GM18870 (cell line): ENCODE measurements around the gene LHFPL3.
"Not testable (repeated sequence)": the region's sequence is repeated elsewhere in the genome, so short reads cannot be mapped to it uniquely, and the experiment has no call there.

ENCODE experiments used
- ATAC-seq: cut with Tn5 transposase; IDR thresholded peaks from one replicate; pipeline ENCODE4 v1.9.1; 2021; ENCODE audit warnings: moderate library complexity; ENCODE audit not compliant: unreplicated experiment

LHFPL3 gene

DNA sequence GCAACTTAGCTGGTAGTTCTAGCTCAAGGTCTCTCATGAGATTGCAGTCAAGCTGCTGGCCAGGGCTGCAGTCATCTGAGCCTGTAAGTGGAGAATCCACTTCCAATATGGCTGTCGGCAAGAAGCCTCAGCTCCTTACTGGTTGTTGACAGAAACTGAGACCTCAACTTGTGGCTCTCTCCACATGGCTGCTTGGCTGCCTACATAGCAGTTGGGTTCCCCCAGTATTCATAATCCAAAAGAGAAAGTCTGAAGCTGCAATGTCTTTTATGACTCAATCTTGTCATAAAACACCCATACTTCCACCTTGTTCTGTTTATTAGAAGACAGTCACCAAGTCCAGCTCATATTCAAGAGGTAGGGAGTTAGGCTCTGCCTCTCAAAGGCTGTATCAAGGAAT is 350.7 kb downstream of the LHFPL3 start:
- ATAC-seq, result no peak

DNA sequence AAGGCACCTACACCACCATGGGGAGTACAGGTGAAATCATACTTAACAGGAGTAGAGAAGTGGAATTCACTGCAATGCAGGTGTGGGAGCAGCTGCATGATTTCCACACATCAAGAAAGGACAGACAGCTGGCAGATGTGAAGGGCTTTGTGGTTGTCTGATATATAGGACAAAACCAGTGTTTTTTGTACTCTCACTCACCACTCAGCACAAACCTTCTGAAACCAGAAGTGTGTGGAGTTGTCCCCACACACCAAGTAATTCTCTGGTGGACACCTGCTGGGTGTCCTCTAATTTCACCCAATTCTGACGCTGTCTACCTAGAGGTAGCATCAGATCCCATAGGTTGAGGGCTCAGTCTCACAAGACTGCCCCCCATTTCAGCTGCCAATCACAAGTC is 357.9 kb downstream of the LHFPL3 start:
- ATAC-seq, result no peak

DNA sequence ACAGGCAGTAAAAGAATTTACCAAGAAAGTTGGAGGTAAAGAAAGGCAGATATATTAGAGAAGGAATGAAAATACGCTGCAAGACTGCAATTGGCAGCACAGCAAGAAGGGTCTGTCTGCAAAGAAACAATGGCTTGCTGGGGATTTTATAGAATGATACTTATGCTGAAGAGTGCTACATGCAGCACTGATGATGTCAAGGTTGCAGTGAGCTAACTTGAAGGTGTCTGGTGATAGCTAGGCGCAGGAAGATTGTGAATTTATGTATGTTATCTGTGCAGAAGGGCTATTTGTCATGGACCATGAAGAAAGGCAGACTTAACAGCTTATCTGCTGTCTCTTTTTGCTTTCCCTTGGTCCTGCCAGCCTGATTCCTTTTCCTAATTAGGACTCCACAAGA is 366.3 kb downstream of the LHFPL3 start:
- ATAC-seq, result no peak

DNA sequence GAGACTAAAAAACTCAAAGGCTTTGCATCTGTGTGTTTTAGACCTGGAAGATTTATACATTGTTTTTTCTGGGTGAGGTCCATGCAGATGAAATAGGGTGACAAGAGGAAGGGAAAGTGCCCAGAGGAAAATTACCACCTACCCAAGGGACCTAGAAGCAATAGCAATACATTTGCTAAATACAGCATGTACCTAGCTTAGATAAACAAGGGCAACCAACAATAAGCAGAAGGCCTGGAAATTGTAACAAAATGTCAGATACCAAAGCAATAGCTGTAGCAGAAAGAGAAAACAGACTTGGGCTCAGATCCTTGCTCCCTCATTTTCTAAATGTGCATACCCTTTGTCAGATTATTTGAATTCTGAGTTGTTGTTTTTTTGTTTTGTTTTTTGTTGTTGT is 367.2 kb downstream of the LHFPL3 start:
- no peak for ATAC-seq

DNA sequence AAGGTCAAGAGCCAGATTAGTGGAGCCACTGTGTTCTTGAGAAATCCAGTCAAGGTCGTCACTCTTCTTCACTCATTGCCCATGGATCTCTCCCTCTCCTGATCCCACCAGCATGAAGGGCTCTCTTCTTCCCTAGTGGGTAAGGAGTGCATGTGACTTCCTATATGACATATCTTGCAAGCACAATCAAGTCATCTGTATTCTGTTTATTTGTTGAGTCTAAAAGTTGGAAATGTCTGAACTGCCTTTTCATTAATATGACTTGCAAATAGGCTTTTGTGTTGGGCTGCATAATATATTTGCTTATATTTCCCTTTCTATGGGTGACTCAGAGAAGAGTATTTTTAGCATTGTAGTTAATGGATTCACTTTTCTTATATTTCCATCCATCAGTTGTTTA is 371.9 kb downstream of the LHFPL3 start:
- no peak for ATAC-seq

DNA sequence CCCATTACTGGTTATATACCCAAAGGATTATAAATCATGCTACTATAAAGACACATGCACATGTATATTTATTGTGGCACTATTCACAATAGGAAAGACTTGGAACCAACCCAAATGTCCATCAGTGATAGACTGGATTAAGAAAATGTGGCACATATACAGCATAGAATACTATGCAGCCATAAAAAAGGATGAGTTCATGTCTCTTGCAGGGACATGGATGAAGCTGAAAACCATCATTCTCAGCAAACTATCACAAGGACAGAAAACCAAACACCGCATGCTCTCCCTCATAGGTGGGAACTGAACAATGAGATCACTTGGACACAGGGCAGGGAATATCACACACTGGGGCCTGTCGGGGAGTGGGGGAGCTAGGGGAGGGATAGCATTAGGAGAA is 392.6 kb downstream of the LHFPL3 start:
- not testable (repeated sequence) for ATAC-seq

DNA sequence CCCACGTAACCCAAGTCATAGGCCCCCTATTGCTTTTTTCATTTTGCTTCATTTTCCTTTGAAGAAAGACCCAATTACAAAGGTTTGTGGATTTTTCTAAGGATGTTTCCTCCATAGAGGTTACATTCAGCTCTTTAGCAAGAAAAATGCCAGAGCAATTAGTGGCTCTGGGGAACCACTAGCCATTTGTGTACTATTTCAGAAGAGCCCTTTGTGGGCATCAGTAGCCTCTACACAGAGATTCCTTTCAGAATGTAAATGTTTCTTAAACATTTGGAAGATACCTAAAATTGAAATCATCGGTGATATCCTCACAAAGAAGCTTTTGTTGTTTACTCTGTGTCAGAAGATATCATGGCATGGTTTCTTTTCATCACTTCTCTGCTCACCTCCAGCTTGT is 394.6 kb downstream of the LHFPL3 start:
- ATAC-seq, result no peak

DNA sequence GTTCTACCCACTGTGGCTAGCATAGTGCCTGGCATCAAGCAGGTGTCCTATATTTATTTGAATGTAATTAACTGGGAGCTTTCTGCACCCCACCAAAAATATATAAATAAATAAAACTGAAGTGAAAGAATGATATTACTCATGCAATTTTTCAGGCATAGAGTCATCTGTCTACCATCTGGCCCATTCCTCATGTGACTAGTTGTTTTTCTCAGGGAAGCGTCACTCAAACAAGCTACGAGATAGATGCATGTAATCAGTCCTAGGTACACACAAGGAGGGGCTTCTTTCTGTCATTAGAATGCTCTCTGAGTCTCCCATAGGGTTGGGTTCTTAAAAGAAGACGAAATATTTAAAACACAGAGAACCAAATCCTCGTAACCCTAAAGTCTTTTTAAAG is 430.1 kb downstream of the LHFPL3 start:
- no peak for ATAC-seq

DNA sequence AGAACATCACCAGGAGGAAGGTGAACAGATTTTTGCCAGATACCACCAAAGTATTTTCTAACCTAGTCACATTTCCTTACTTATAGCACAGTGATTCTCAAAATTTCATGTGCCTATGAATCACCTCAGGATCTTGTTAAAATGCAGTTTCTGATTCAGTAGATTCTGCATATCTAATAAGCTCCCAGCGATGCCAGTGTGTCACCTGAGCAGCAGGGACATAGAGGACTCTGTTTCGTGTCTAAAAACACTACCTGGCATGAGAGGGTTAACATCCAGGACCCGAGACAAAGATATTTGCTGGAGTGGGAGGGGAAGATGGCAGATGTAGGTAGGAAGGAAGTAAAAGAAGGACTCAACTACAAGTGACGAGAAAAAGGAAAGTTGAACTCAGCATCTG is 433.5 kb downstream of the LHFPL3 start:
- no peak for ATAC-seq

DNA sequence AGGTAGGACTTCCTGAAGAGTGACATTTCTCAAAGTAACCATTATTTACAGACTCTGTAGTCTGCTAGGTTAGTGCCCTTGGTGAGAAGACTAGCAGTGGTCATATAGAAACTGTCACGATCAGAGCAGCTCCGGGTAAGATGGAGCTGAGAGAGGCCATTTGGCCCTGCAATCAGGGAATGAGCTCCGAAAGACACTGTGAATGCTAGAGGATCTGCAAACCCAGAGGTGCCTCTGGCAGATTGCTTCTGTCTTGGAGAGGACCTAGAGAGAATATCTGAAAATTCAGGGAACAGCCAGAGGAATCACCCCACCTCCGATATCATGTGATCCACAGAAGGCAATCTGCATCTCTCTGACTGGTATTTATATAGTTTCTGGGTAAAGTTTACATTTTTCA is 438.7 kb downstream of the LHFPL3 start:
- no peak for ATAC-seq

DNA sequence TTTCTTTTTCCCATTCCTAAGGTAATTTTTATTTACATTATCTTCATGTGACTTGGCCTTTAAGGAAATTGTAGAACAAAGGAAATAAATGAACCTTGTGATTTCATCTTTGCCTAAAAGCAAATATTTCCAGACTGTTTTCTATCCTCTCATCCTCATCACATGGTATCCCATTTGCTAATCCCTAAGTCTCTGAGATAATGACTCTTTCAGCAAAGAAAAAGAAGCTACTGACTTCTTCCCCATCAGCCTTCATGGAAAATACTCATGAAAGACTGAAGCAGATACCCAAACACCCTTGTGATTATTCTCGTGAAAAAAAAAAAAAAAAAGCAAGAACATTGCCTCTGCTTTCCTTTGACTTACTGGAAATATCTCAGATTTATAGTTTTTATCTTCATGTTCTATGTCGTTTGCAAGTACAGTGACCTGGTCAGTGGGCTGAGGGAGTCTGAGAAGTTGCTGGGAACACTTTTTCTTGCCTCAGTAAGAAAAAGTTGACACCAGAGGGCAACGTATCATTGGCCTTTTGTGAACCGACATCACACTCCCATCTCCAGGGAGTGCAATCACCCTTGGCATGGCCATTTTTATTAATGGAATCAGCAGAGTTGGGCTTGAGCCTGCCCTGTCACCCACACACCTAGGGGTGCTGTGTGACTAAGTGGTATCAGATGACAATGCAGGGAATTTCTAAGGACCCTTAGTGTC is 439.6 kb downstream of the LHFPL3 start:
- ATAC-seq, result no peak

DNA sequence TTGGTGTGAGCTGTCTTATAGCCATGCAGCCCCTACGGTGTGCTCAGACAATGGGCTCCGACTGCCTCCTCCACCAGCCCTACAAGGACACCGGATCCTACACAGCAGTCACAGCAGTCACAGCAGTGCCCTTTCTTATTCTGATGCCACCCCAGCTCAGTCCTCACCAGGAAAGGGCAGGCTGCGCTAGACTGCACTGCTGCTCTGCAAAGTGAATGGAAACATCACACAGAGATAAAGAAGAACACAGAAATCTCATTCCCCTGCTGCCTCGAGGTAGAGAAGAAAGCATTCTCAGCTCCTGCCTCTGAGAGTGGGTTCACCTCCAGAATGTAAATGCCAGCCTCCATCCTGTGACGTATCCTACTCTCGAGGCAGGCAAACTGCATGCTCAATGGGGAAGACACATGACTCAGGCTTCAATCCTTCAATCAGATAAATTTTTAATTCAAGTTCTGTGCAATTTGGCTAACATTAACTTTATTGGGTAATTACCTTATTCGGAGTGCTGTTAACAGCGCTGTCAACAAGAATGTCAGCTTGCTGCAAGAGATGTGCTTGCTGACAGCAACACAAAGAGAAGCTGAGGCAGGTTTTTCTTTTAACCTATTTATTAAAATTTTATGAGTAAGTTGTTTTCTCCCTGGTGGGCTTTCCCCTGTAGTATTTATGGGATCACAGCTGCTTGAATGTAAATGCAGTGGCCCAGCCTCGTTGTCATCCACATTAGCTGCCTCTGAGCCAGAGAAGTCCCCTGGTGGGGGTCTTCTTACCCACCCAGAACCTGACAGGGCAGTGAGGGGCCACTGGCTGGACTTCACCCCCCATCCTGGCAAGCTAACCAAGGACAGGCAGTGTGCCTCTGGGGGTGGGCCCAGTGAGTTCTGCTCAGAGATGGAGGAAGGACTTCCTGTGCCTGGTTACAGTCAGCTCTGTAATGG is 444.3 kb downstream of the LHFPL3 start:
- no peak for ATAC-seq

DNA sequence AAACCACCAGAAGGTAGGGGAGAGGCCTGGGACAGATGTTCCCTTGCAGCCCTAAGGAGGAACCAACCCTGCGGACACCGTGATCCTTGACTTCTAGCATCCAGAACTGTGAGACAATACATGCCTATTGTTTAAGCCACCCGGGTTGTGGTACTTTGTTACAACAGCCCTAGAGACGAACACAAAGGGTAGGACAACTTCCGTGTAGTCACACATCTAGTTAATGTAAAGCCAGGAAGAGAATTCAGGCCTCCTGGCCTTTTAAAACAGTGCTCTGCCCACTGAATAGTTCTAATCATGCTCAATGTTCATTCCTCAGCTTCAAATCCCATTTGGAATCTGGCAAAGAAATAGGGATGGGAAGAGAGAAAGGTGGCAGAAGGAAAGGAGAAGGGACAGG is 445.4 kb downstream of the LHFPL3 start:
- ATAC-seq, result no peak

DNA sequence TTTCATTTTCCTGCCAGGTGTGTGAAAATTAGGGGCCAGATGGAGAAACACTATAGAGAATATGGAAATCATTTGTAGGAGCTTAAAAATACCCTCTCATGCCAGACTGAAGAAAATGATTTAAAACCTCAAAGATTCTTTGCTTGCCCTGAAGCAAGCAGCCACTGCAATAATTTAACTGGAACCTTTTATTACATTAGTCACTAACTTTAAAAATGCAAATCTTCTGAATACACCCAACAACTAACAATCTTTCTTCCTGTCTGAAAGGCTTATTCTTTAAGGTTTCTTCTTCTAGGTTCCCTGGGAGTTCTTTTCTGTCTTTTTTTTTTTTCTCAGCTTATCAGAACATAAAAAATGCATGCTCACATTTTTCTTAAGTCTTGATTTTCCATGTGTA is 447.1 kb downstream of the LHFPL3 start:
- no peak for ATAC-seq

DNA sequence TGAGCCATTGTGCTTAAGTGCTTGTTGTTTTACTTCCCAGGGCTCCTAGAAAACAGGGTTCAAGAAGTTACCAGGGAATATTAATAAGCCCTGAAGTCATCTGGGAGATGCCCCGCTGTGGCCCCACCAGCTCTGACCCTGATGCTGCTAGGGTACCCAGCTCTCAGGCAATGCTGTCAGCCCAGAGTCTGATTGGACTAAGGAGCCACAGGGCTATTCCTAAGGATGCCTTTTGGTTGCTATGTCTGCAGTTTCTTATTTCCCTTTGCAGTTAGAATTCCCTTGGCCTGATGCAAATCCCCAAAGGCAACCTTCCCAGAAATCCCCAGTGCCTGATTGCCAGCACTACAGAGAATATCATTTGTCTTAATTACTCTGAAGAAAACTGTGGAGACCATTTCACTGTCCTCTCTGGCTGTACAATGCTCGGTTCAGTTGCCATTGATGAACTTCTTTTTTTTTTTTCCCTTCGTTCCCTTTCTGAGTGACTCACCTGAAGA is 448.9 kb downstream of the LHFPL3 start:
- ATAC-seq, result no peak

DNA sequence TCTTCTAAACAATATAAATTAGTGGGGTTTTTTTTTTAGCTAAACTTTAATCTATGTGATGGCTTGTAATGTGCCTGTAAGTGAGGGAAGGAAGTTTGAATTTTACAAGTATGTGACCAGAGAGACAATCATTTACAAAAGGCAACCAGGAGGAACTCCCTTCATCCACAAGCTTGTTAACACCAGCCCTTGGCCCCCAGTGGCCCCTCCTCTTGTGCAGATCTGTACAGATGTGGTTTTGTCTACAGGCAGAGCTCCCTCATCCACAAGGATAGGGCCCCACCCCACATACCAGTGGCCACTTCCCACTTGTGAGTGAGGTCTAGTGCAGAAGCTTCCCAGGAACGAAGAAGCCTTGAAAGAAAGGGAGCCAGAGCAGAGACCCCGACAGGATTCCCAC is 451.5 kb downstream of the LHFPL3 start:
- no peak for ATAC-seq

DNA sequence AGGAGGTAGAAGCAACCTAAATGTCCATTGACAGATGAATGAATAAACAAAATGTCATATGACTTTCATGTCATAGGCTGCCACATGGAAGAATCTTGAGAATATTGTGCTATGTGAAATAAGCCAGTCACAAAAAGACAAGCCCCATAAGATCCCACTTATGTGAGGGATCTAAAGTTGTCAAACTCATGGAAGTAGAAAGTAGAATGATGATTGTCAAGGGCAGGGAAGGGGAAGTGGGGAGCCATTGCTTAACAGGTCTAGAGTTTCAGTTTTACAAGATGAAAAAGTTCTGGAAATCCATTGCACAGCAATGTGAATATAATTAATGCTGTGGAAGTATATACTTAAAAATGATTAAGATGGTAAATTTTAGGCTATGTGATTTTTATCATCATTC is 456.3 kb downstream of the LHFPL3 start:
- ATAC-seq, result no peak

DNA sequence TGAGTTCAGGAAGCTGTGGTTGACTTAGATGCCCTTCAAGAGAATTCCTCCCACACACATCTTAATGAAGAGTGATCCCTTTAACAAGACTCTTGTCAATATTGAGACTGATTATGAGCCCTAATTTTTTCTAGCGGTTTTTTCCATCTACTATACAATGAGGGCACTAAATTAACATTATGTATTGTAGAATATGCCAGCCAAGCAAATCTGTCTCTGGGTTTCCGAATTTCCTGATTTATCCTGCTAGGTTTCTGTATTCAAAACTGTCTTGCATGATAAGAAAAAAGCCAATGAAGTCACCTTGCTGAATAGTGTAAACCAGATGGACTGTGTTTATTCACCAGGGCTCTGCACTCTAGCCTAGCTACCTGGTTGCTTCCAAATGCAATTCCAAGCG is 461.4 kb downstream of the LHFPL3 start:
- no peak for ATAC-seq

DNA sequence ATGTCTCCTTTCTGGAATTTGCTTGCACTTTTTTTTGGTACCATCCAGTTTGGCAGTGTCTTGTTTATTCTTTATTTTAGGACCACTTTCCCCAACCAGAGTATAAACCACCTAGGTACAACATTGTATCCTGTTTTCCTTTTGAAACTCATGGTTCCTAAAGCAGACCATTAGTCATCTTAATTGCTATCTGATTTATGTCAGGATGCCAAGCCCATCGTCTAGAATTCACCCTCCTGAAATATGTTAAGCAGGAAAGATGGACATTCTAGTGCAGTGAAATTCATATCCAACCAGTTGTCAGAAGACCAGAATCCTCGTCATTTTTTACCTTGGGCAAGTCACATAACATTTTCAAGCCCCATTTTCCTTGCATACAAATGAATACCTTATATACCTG is 462.0 kb downstream of the LHFPL3 start:
- no peak for ATAC-seq

DNA sequence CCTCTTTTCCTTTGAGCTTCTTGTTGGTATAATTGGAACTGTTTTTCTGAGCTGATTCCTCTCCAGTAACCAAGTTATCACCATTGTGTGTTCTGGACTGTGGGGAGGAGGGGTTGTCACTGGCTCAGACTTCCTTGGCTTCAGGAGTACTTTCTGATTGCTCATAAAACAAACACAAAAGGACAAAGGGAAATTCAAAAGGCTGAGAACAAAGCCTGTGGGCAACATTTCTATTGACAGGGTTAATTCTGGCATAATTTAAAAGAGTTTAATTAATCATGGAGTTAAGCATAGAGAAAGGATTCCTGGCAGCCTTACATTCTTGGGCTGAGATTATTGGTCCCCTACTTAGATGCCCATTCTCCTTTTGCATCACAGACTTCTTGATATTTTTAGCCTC is 462.7 kb downstream of the LHFPL3 start:
- no peak for ATAC-seq

DNA sequence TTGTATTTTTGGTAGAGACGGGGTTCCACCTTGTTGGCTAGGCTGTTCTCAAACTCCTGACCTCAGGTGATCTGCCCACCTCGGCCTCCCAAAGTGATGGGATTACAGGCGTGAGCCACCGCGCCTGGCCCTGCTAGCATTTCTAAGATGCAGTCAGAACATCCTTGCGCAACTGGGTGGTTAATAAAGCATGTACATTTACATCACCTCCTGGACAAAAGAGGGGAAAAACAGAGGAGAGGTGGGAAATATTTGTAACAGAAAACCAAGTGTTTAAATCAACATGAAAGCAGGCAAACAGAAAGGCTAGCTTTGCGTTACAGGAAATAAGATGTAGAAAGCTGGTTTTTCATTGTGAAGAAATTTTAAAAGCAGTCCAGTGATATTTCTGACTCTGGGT is 464.7 kb downstream of the LHFPL3 start:
- ATAC-seq, result no peak

DNA sequence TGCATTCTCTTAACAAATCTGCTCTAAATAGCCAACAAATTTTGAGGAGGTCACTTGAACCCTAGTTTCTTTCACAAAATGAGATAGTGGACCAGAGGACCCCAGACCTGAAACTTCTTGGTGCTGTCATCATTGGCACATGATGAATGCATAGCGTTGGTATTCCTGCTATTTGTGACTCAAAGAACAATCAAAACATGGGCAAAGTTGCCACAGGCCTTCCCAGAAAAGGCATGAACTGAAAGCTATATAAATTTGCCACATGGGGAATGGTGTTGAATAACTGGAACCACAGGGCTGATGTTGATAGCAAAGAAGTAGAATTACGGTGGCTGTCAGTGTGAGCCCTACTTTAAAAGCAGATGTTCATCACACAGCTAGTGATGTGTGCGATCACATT is 465.8 kb downstream of the LHFPL3 start:
- ATAC-seq, result no peak
